ENCODE data around the gene LGALS4. TPM values are rescaled to one million over a fixed set of nuclear protein-coding genes. Genes with fewer than 3 reads are reported as not detected.
"Not testable (repeated sequence)": the region's sequence is repeated elsewhere in the genome, so short reads cannot be mapped to it uniquely, and the experiment has no call there.

LGALS4 gene
- total RNA-seq, 1 experiment from 2014 or later: 0.32 TPM

GRCh38 chr19:38812009-38812840 lies 520 bp downstream of the LGALS4 start:
- H3K36me3 ChIP-seq (ENCODE audit: insufficient read depth, low read length, poor library complexity, severe bottlenecking): peaks cover 6% of the 10 kb centered on the region
- no peak overlapping the region for H3K27ac ChIP-seq (ENCODE audit: low read depth, low read length, poor library complexity, severe bottlenecking)
- H3K4me1 ChIP-seq (ENCODE audit: insufficient read depth, low read length, poor library complexity, severe bottlenecking): no peaks in the 10 kb centered on the region
- POLR2A ChIA-PET (ENCODE audit: low non-redundant PET): no interaction called here
- CTCF ChIA-PET: no interaction called here
- no peak for TF ChIP-seq CTCF (conservative IDR thresholded peaks at IDR 0.05; ENCODE audit: low read depth, low read length)
- TF ChIP-seq EZH2 (IDR thresholded peaks at IDR 0.05; ENCODE audit: borderline replicate concordance, low read depth, low read length, poor library complexity, severe bottlenecking): no peak
- no peak for DNase-seq (ENCODE audit: low spot score)
- H3K27me3 ChIP-seq (replicated peaks; ENCODE audit: insufficient read depth, low read depth, low read length, poor library complexity): no peaks in the 10 kb centered on the region
- no TSS peak for BruUV-seq (replicated peaks)
- H3K4me3 ChIP-seq (ENCODE audit: low read depth, low read length, poor library complexity, severe bottlenecking): no peak overlapping the region
- intact Hi-C loops (cut with micrococcal nuclease; ENCODE audit: unreplicated experiment): no loop called here
- no peaks in the 10 kb centered on the region for H3K9me3 ChIP-seq (ENCODE audit: low read depth, low read length, poor library complexity, severe bottlenecking)

- Histone ChIP-seq H3K4me3 (ENCODE audit: low read depth, low read length, poor library complexity, severe bottlenecking) (no peak overlapping the region), H3K36me3 (ENCODE audit: insufficient read depth, low read length, poor library complexity, severe bottlenecking) (no peaks in the 10 kb centered on the region), H3K27ac (ENCODE audit: low read depth, low read length, poor library complexity, severe bottlenecking) (no peak overlapping the region), H3K9me3 (ENCODE audit: low read depth, low read length, poor library complexity, severe bottlenecking) (no peaks in the 10 kb centered on the region), H3K4me1 (ENCODE audit: insufficient read depth, low read length, poor library complexity, severe bottlenecking) (no peaks in the 10 kb centered on the region), H3K27me3 (replicated peaks; ENCODE audit: insufficient read depth, low read depth, low read length, poor library complexity) (no peaks in the 10 kb centered on the region)
- ChIA-PET POLR2A (ENCODE audit: low non-redundant PET) (interaction anchor here (0.5 to 0.7 kb wide), 2 partner anchors 21 to 39 kb away, joined by 11 read pairs; no protein-coding TSS in a partner anchor), CTCF (no interaction called here)
- TF ChIP-seq EZH2 (IDR thresholded peaks at IDR 0.05; ENCODE audit: borderline replicate concordance, low read depth, low read length, poor library complexity, severe bottlenecking) (no peak), CTCF (conservative IDR thresholded peaks at IDR 0.05; ENCODE audit: low read depth, low read length) (no peak)
- BruUV-seq (replicated peaks): no TSS peak
- no peak for DNase-seq (ENCODE audit: low spot score)
- intact Hi-C loops (cut with micrococcal nuclease; ENCODE audit: unreplicated experiment): no loop called here
Observed at GRCh38 chr19:38809592-38810252, 3.0 kb downstream of the LGALS4 start.

GRCh38 chr19:38808741-38809140 lies 4.0 kb downstream of the LGALS4 start:
- no peak for DNase-seq (ENCODE audit: low spot score)
- H3K4me3 ChIP-seq (ENCODE audit: low read depth, low read length, poor library complexity, severe bottlenecking): no peak overlapping the region
- no TSS peak for BruUV-seq (replicated peaks)
- H3K36me3 ChIP-seq (ENCODE audit: insufficient read depth, low read length, poor library complexity, severe bottlenecking): no peaks in the 10 kb centered on the region
- no peaks in the 10 kb centered on the region for H3K4me1 ChIP-seq (ENCODE audit: insufficient read depth, low read length, poor library complexity, severe bottlenecking)
- TF ChIP-seq CTCF (conservative IDR thresholded peaks at IDR 0.05; ENCODE audit: low read depth, low read length): no peak
- TF ChIP-seq EZH2 (IDR thresholded peaks at IDR 0.05; ENCODE audit: borderline replicate concordance, low read depth, low read length, poor library complexity, severe bottlenecking): no peak
- no peak overlapping the region for H3K27ac ChIP-seq (ENCODE audit: low read depth, low read length, poor library complexity, severe bottlenecking)
- CTCF ChIA-PET: no interaction called here
- POLR2A ChIA-PET (ENCODE audit: low non-redundant PET): interaction anchor here (0.7 kb wide), 2 partner anchors 40 to 63 kb away, joined by 3 to 11 read pairs; no protein-coding TSS in a partner anchor
- intact Hi-C loops (cut with micrococcal nuclease; ENCODE audit: unreplicated experiment): no loop called here
- no peaks in the 10 kb centered on the region for H3K27me3 ChIP-seq (replicated peaks; ENCODE audit: insufficient read depth, low read depth, low read length, poor library complexity)
- H3K9me3 ChIP-seq (ENCODE audit: low read depth, low read length, poor library complexity, severe bottlenecking): no peaks in the 10 kb centered on the region

GRCh38 chr19:38807374-38808098 lies 5.2 kb downstream of the LGALS4 start:
- H3K9me3 ChIP-seq (ENCODE audit: low read depth, low read length, poor library complexity, severe bottlenecking); H3K4me3 ChIP-seq (ENCODE audit: low read depth, low read length, poor library complexity, severe bottlenecking); H3K36me3 ChIP-seq (ENCODE audit: insufficient read depth, low read length, poor library complexity, severe bottlenecking); POLR2A ChIA-PET (ENCODE audit: low non-redundant PET); intact Hi-C loops (cut with micrococcal nuclease; ENCODE audit: unreplicated experiment); H3K27me3 ChIP-seq (replicated peaks; ENCODE audit: insufficient read depth, low read depth, low read length, poor library complexity); H3K27ac ChIP-seq (ENCODE audit: low read depth, low read length, poor library complexity, severe bottlenecking); CTCF ChIA-PET; H3K4me1 ChIP-seq (ENCODE audit: insufficient read depth, low read length, poor library complexity, severe bottlenecking); BruUV-seq (replicated peaks): not testable (repeated sequence)
- peak; percentile 60 for DNase-seq (ENCODE audit: low spot score)
